CD4-positive, CD25-positive, alpha-beta regulatory T cell (primary cell): ENCODE data around the gene TRPV4. TPM values are rescaled to one million over a fixed set of nuclear protein-coding genes. Genes with fewer than 3 reads are reported as not detected.

Experiments used
- ATAC-seq, 2 donors: fragments of 150-1000 bp; cut with Tn5 transposase; one replicate each; pipeline ENCODE4 v1.10.0; 2021; ENCODE audit warnings: low read depth in 2 of 2, moderate number of reproducible peaks in 2 of 2, moderate library complexity in 1 of 2
- DNase-seq, 3 donors: peaks; one replicate each; pipeline versions ENCODE4 v3.0.0 to v3.0.0-alpha.2; 2012 to 2022; ENCODE audit warnings: mixed read lengths in 1 of 3
- H3K27ac ChIP-seq: one replicate; pipeline ENCODE4 v1.7.0; 2013; ENCODE audit warnings: mild to moderate bottlenecking, low read length; ENCODE audit not compliant: insufficient read depth, poor library complexity, severe bottlenecking
- H3K27me3 ChIP-seq: one replicate; pipeline ENCODE4 v1.7.0; 2013; ENCODE audit warnings: low read length; ENCODE audit not compliant: control insufficient read depth, insufficient read depth
- H3K36me3 ChIP-seq: one replicate; pipeline ENCODE4 v1.7.0; 2013; ENCODE audit warnings: mild to moderate bottlenecking, low read length, moderate library complexity; ENCODE audit not compliant: control insufficient read depth, insufficient read depth
- H3K4me1 ChIP-seq: 2 replicates; pipeline ENCODE4 v1.7.0; 2013; ENCODE audit warnings: mild to moderate bottlenecking, low read length; ENCODE audit not compliant: insufficient read depth, control insufficient read depth, poor library complexity, severe bottlenecking
- H3K4me3 ChIP-seq: one replicate; pipeline ENCODE4 v1.7.0; 2013; ENCODE audit warnings: low read depth, mild to moderate bottlenecking, low read length, moderate library complexity
- H3K9me3 ChIP-seq, 2 experiments: 1 replicate in 1 of 2; 2 replicates in 1 of 2; pipeline ENCODE4 v1.7.0; 2013; ENCODE audit warnings: low read length in 2 of 2, mild to moderate bottlenecking in 1 of 2, moderate library complexity in 1 of 2; ENCODE audit not compliant: control insufficient read depth in 2 of 2
- H3K27ac Mint-ChIP-seq, 3 donors: one replicate each; pipeline ENCODE4 v1.8.0; 2020 to 2022; ENCODE audit warnings: mild to moderate bottlenecking in 3 of 3, mixed read lengths in 3 of 3, moderate library complexity in 2 of 3
- H3K27me3 Mint-ChIP-seq: one replicate; pipeline ENCODE4 v1.8.0; 2022; ENCODE audit warnings: mild to moderate bottlenecking, mixed read lengths
- H3K36me3 Mint-ChIP-seq: one replicate; pipeline ENCODE4 v1.8.0; 2020; ENCODE audit warnings: mixed read lengths
- H3K4me1 Mint-ChIP-seq, 4 donors: one replicate each; pipeline ENCODE4 v1.8.0; 2020 to 2022; ENCODE audit warnings: mixed read lengths in 4 of 4, mild to moderate bottlenecking in 1 of 4
- H3K4me3 Mint-ChIP-seq, 4 donors: one replicate each; pipeline ENCODE4 v1.8.0; 2020 to 2022; ENCODE audit warnings: mild to moderate bottlenecking in 4 of 4, mixed read lengths in 4 of 4, moderate library complexity in 3 of 4
- H3K9me3 Mint-ChIP-seq, 7 donors: one replicate each; pipeline ENCODE4 v1.8.0; 2020 to 2022; ENCODE audit warnings: mixed read lengths in 7 of 7, mild to moderate bottlenecking in 3 of 7, moderate library complexity in 2 of 7
- polyA plus RNA-seq, 4 donors: library from polyadenylated mRNA; unstranded; fragments of 300-500 nt; fragmentation: Illumina TruSeq; gene quantifications; one replicate each; pipeline ENCODE4 v1.2.3, GENCODE V29; 2021
- total RNA-seq: library from RNA; stranded (reverse); gene quantifications from one replicate; pipeline ENCODE4 v1.2.3, GENCODE V29; 2022

Gene TRPV4
- total and polyA plus RNA-seq, 5 donors from 2014 or later = not detected

GRCh38 chr12:109841356-109841755 lies 8.2 kb upstream of the TRPV4 start:
- H3K9me3 ChIP-seq = no peaks in the 10 kb centered on the region
- H3K27me3 ChIP-seq = no peaks in the 10 kb centered on the region
- H3K36me3 Mint-ChIP-seq = no peaks in the 10 kb centered on the region
- H3K9me3 Mint-ChIP-seq = peaks cover 0 to 4% (median 0%) of the 10 kb centered on the region in 7 donors
- no peak for ATAC-seq
- H3K27ac ChIP-seq = no peak overlapping the region
- H3K4me1 Mint-ChIP-seq = peaks cover 0 to 9% (median 1%) of the 10 kb centered on the region in 4 donors
- H3K27me3 Mint-ChIP-seq = peaks cover 24% of the 10 kb centered on the region
- H3K4me3 ChIP-seq = no peak overlapping the region
- H3K36me3 ChIP-seq = no peaks in the 10 kb centered on the region
- H3K4me1 ChIP-seq = peaks cover 7% of the 10 kb centered on the region
- peak overlapping the region in 1 of 3 donors; percentile 20 for H3K27ac Mint-ChIP-seq
- no peak for DNase-seq
- no peak overlapping the region for H3K4me3 Mint-ChIP-seq

GRCh38 chr12:109840305-109841074 lies 7.3 kb upstream of the TRPV4 start:
- Histone ChIP-seq H3K4me1 (peaks cover 5% of the 10 kb centered on the region), H3K36me3 (no peaks in the 10 kb centered on the region), H3K27ac (no peak overlapping the region), H3K4me3 (no peak overlapping the region), H3K27me3 (no peaks in the 10 kb centered on the region), H3K9me3 (no peaks in the 10 kb centered on the region)
- Mint-ChIP-seq H3K4me3 (no peak overlapping the region), H3K9me3 (peaks cover 0 to 4% (median 0%) of the 10 kb centered on the region in 7 donors), H3K27ac (no peak overlapping the region), H3K4me1 (peaks cover 0 to 6% (median 0%) of the 10 kb centered on the region in 4 donors), H3K27me3 (peaks cover 24% of the 10 kb centered on the region), H3K36me3 (no peaks in the 10 kb centered on the region)
- no peak for ATAC-seq
- no peak for DNase-seq

GRCh38 chr12:109839444-109839843 lies 6.2 kb upstream of the TRPV4 start:
- H3K27me3 ChIP-seq = no peaks in the 10 kb centered on the region
- Mint-ChIP-seq H3K36me3 (no peaks in the 10 kb centered on the region), H3K9me3 (peaks cover 0 to 2% (median 0%) of the 10 kb centered on the region in 7 donors), H3K27ac (peak overlapping the region in 1 of 3 donors; percentile 16), H3K4me3 (no peak overlapping the region), H3K4me1 (no peaks in the 10 kb centered on the region), H3K27me3 (peaks cover 34% of the 10 kb centered on the region)
- H3K27ac ChIP-seq = no peak overlapping the region
- ATAC-seq = no peak
- H3K4me1 ChIP-seq = no peaks in the 10 kb centered on the region
- H3K36me3 ChIP-seq = no peaks in the 10 kb centered on the region
- no peak overlapping the region for H3K4me3 ChIP-seq
- H3K9me3 ChIP-seq = no peaks in the 10 kb centered on the region
- DNase-seq = no peak

- Mint-ChIP-seq H3K27ac (no peak overlapping the region), H3K4me3 (no peak overlapping the region), H3K36me3 (peaks cover 4% of the 10 kb centered on the region), H3K9me3 (no peaks in the 10 kb centered on the region), H3K4me1 (peaks cover 0 to 3% (median 2%) of the 10 kb centered on the region in 4 donors), H3K27me3 (peaks cover 50% of the 10 kb centered on the region)
- Histone ChIP-seq H3K27ac (no peak overlapping the region), H3K4me3 (no peak overlapping the region), H3K9me3 (no peaks in the 10 kb centered on the region), H3K36me3 (no peaks in the 10 kb centered on the region), H3K4me1 (no peaks in the 10 kb centered on the region), H3K27me3 (no peaks in the 10 kb centered on the region)
- ATAC-seq = no peak
- no peak for DNase-seq
Observed at GRCh38 chr12:109836916-109837315, 3.7 kb upstream of the TRPV4 start.

- peaks cover 0 to 3% (median 2%) of the 10 kb centered on the region in 4 donors for H3K4me1 Mint-ChIP-seq
- no peaks in the 10 kb centered on the region for H3K9me3 ChIP-seq
- H3K4me3 Mint-ChIP-seq = peak overlapping the region in 1 of 4 donors; percentile 76
- no peaks in the 10 kb centered on the region for H3K36me3 ChIP-seq
- H3K27ac ChIP-seq = no peak overlapping the region
- peaks cover 4% of the 10 kb centered on the region for H3K36me3 Mint-ChIP-seq
- H3K4me1 ChIP-seq = no peaks in the 10 kb centered on the region
- H3K27ac Mint-ChIP-seq = no peak overlapping the region
- no peak for ATAC-seq
- peaks cover 61% of the 10 kb centered on the region for H3K27me3 Mint-ChIP-seq
- H3K9me3 Mint-ChIP-seq = no peaks in the 10 kb centered on the region
- no peak for DNase-seq
- H3K27me3 ChIP-seq = no peaks in the 10 kb centered on the region
- no peak overlapping the region for H3K4me3 ChIP-seq
Observed at GRCh38 chr12:109835827-109836226, 2.6 kb upstream of the TRPV4 start.

- H3K27me3 ChIP-seq = no peaks in the 10 kb centered on the region
Observed at GRCh38 chr12:109832541-109833306, 474 bp downstream of the TRPV4 start.

GRCh38 chr12:109831929-109832328 lies 1.3 kb downstream of the TRPV4 start:
- H3K27ac Mint-ChIP-seq = no peak overlapping the region
- no peaks in the 10 kb centered on the region for H3K36me3 ChIP-seq
- H3K27me3 ChIP-seq = no peaks in the 10 kb centered on the region
- no peaks in the 10 kb centered on the region for H3K9me3 ChIP-seq
- no peak overlapping the region for H3K4me3 Mint-ChIP-seq
- H3K4me1 ChIP-seq = no peaks in the 10 kb centered on the region
- H3K9me3 Mint-ChIP-seq = no peaks in the 10 kb centered on the region
- DNase-seq = no peak
- H3K4me1 Mint-ChIP-seq = peaks cover 0 to 3% (median 2%) of the 10 kb centered on the region in 4 donors
- no peak overlapping the region for H3K4me3 ChIP-seq
- peaks cover 4% of the 10 kb centered on the region for H3K36me3 Mint-ChIP-seq
- ATAC-seq = no peak
- peaks cover 43% of the 10 kb centered on the region for H3K27me3 Mint-ChIP-seq
- H3K27ac ChIP-seq = no peak overlapping the region

More at GRCh38 chr12:109832541-109833306, 474 bp downstream of the TRPV4 start:
- Mint-ChIP-seq H3K9me3 (no peaks in the 10 kb centered on the region), H3K4me1 (peaks cover 0 to 3% (median 2%) of the 10 kb centered on the region in 4 donors), H3K27ac (no peak overlapping the region), H3K36me3 (peaks cover 4% of the 10 kb centered on the region), H3K27me3 (peaks cover 44% of the 10 kb centered on the region), H3K4me3 (no peak overlapping the region)
- H3K4me1 ChIP-seq = no peaks in the 10 kb centered on the region
- H3K27ac ChIP-seq = no peak overlapping the region
- no peaks in the 10 kb centered on the region for H3K9me3 ChIP-seq
- DNase-seq (no peak), ATAC-seq (no peak)
- no peak overlapping the region for H3K4me3 ChIP-seq
- no peaks in the 10 kb centered on the region for H3K36me3 ChIP-seq
